ENCODE results near the gene MYO1H.

MYO1H gene

DNA sequence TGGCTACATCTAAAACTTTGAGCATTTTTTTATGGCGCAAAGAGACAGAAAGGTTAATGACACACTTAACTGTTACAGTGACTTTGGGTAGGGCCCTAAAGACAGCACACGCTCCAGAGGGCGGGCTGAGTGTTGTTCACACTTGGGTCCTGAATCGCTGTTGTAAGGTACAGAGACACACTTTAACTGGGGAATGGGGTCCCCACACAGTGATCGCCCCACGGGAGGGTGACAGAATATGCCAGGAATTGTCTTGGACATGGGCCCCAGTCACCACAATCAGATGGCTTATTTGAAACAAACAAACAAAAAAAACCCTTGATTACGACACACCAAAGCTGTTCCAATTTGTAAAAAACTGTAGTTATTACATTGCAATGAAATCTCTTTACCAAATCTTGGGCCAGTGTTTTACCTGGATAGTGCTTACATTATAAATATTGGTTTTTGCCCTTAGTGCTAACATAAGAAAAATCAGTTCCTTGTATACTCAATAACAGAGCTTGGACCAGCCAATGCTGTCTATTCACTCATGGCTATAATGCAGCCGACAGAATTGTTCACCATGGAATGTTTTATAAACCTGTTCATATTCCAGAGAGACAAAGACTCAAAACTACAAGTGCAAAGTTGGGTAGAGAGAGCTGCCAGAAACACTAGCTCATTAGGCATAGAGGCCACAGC is 101.1 kb downstream of the MYO1H start:
- no peak for DNase-seq (ENCODE audit: low read depth, low spot score)

GRCh38 chr12:109449845-109450532 is 102.3 kb downstream of the MYO1H start:
- no peak for DNase-seq (ENCODE audit: low read depth, low spot score)

DNA sequence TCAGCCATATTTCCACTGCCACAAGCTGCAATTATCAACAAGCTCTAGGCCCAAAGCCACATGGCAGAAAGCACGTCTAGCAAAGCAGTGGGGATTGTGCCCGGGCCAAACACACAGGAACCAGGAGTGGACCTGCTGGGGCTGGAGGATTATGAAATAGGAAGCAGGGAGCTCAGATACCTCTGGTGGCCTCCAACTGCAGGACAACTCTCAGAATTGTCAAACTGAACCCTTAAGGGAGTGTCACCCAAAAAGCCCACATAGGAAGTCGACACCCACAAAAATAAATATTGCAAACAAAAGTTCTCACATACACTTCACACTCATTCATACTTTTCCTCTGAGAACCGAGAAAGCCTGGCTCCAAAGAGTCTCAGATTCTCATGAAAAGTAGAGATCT is 103.3 kb downstream of the MYO1H start:
- DNase-seq (ENCODE audit: low read depth, low spot score) = no peak

- DNase-seq (ENCODE audit: low read depth, low spot score) = no peak
Measured at GRCh38 chr12:109451400-109451799, 103.7 kb downstream of the MYO1H start.

DNA sequence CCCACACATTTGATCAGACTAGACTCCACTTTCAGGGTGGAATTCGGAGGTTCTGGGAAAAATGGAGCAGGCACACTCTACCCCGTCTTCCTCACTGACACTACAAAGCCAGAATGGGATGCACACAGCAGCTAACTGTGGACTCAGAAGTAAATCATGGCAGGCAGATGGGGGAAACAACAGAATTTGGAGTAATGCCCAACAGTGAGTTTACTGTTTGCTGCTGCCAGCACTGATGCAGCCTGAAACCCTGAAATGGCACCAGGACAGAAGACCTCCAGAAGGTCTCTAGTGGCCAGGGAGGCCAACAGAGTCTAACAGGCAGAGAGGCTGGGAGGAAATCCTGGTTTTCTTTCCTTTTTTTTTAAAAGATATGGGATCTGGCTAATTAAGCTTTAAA is 104.8 kb downstream of the MYO1H start:
- DNase-seq (ENCODE audit: low read depth, low spot score) = no peak

DNA sequence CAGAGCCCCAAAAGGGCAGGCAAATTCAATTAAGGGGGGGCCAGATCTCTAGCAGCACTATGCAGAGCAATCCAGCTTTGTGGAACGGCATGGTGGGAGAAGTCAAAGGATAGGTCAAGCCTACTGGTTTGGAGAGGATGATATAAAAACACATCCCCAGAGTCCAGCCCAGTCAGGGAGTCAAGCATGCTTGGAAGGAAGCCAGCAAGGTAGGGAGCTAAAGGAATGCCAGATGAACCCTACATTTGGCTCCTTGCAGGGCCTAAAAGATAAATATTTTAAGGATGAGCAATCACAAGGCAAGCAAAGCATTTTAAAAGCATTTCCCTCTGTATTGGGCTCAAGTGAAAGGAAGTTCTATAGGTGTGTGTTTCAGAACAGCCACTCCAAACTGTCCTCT is 108.0 kb downstream of the MYO1H start:
- no peak for DNase-seq (ENCODE audit: low read depth, low spot score)

DNA sequence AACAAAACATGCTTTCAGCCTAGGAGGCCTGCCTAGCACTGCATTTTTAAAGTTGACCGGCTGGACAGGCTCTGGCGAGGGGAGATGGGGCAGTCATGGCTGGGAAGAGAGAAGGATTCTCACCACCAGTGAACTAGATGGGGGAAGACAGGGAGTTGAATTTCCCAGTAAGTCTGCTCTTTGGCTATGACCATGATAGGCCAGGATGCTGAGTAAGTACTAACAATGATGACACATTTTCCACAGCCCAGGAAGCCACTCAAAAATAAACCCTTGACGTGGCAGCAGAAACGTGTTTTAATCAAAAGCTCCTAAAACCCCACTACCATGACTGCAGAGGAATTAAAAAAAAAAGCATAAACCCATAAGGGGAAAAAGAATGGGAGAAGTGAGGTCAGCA is 110.4 kb downstream of the MYO1H start:
- no peak for DNase-seq (ENCODE audit: low read depth, low spot score)

DNA sequence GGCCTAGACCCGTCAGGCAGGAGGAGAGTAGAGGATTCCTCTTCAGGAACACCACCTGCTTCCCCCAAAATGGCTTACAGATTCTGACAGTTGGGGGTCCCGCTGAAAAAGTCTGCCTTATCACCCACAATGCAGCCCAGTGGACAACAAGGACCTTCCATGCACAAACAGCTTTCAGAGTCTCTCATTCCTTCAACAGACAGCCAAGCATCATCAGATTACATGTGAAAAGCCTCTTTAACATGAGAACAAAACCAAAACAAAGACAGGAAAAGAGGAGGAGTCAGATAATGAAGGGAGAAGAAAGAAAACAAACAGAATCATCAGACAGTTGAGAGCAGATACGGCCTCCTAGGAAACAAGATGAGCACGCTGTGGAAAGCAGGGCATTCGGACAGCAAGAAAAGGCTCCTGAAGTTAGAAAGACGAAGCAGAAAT is 111.1 kb downstream of the MYO1H start:
- DNase-seq (ENCODE audit: low read depth, low spot score) = no peak

DNA sequence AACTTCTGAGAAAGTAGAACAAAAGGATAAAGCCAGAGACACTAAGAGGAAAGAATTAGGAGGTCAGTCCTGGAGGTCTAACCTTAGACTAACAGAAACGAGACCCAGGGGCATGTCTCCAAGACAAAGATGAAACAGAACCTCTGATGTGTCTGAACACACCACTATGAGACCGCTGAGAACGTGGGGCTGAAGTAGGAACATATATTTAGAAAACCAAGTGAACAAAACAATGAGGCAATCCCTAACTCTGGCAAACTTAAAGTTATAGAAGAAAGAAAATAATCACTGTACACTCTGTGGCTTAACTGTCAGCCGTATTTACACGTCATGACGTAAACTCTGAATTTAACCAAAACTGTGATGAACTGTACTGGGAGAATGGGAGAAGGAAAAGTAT is 111.5 kb downstream of the MYO1H start:
- no peak for DNase-seq (ENCODE audit: low read depth, low spot score)

DNA sequence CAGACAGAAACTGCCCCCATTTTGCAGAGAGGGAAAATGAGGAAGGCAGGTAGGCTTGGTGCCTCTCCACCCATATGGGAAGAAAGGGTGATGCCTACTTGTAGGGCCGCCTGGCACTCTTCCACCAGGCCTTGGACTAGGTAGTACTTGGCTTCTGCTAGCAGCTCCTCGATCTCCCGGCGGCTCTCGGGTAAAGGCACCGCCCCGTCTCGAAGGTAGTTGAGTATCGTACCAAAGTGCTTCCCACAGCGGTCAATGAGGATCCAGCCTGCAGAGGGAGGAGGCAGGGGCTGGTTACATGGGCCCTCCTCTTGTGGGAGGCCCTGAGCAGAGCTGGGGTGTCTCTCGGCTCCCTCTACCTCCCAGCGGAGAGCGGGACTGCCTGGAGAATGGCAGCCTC is 112.8 kb downstream of the MYO1H start:
- DNase-seq (ENCODE audit: low read depth, low spot score) = no peak

GRCh38 chr12:109461049-109461845 is 113.5 kb downstream of the MYO1H start:
- DNase-seq (ENCODE audit: low read depth, low spot score) = no peak

DNA sequence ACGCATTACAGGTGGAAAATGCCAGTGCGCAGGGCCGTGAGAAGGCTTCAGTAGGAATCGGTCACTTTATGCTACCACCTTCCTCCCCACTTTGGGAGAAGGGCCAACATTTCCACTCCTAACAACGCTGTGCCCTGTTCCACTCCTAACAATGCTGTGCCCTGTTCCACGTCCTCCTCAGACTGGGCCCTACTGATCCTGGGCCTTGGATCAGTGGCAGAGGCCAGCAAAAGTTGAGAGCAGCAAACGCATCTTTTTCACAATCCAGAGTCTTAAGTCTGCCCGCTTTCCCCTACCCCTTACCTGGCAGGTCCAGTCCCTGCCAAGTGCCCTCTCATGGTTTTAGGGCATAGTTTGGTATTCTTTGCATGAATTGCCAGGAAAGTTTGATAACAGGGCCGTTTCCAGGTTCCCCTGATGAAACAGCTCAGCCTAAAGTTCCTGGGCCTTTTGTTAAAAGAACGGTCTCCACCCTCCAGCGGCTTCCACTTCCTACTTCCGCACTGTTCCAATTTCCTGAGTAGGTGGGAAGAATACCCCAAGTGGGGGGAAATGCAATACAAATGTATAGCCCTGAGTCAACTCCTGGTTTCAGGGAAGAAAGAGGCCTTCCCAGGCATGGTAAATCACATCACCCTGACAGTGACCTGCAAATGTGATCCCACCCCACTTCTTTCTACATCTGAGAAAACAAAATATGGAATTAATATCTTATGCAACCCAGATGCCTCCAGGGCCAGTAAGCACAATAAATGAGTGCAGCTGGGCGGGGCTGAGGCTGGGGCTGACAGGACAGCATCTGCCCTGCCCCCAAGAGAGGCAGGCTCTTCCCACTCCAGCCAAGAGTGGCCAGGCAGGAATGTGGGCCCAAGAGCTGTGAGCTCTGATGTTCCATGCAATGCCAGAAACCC is 114.4 kb downstream of the MYO1H start:
- no peak for DNase-seq (ENCODE audit: low read depth, low spot score)

DNA sequence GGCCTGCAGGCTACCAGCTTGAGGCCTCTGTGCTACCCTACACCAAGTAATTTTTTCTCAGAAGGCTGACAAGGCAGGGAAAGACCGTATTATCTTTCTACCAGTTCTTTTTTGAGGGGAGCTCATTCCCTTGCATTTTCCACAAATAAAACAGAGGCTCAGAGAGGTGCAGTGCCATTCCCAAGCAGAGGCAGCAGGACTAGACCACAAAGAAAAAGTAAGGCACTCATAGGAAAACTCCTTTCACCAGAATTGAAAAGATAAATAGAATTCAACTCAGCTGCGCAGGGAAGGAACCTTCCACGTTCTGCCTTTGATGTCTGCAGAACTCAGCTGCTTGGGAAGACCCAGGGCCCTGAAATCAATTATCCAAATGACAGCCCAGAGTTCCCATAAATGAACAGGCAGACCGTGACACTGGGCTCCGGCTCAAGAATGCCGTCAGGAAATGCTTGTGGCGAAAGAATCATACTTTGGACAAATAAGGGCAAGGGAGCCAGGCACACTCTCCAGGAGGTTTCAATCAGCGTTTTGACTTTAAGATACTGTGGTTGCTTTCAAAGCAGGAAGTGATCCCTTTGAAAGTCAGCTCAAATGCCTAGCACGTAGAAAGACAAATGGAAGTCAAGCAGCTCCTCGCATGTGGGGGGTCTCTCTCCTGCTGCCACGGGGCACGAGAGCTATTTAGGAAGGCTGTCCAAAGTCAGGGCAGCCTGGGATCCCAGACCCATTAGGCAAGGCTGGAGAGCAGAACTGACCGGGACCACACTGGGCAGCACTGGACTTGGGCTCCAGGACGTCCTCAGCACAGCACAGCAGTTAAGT is 115.4 kb downstream of the MYO1H start:
- no peak for DNase-seq (ENCODE audit: low read depth, low spot score)

- no peak for DNase-seq (ENCODE audit: low read depth, low spot score)
Measured at GRCh38 chr12:109463756-109464155, 116.1 kb downstream of the MYO1H start.

- DNase-seq (ENCODE audit: low read depth, low spot score) = no peak
Measured at GRCh38 chr12:109464642-109465351, 117.1 kb downstream of the MYO1H start.

DNA sequence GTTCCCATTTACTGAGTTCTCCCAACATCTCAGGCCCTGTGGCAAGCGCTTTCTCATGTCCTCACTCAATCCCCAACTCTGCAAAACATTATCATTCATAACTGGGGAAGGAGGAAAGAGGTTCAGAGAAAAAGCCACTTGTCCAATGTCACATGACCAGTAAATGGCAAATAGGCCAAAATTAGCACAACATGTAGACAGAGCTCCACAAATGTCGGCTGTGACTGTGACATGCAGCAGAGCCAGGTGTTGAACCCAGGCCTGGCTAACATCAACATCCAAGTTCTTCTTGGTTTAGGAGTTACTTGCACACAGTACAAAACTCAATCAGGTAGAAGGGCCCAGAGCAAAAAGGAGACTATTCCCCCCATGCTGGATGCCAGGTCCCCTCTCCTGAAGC is 118.6 kb downstream of the MYO1H start:
- no peak for DNase-seq (ENCODE audit: low read depth, low spot score)

DNA sequence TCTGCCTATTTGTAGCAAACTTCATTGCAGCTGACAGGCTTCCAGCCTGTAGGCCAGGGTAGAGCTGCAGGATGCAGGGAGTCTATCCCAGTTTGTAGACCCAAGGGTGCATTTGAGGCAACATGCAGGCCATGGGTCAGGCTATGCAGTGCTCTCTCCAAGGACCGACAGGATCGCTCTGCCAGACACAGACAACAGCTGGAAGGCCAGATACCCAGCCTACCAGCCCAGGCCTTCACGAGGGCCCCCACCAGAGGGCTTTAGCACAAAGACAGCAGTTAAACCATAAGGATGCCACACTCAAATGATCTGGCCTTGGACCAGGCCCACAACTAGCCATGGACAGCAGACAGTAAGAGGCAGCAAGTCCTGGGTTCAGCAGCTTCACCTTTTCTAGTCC is 119.1 kb downstream of the MYO1H start:
- no peak for DNase-seq (ENCODE audit: low read depth, low spot score)

- no peak for DNase-seq (ENCODE audit: low read depth, low spot score)
Measured at GRCh38 chr12:109467978-109468676, 120.4 kb downstream of the MYO1H start.

DNA sequence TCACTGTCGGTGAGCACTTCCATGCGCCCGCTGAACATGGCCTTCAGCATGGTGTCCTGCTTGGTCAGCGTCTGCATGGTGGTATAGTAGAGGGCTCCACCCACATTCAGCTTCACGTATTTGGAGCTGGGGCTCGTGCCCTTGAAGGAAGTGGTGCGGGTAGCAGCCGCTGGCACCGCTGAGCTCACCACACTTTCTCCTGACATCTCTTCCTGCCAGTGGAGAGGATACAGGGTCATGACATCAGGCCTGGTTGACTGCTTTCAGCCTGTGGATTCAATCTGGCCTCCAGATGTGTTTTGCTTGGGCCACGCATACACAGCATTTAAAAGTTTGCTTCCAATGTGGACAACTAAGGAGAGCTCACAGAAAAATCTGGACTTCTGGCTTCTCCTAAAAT is 121.8 kb downstream of the MYO1H start:
- DNase-seq (ENCODE audit: low read depth, low spot score) = no peak

Data from activated CD4-positive, CD25-positive, alpha-beta regulatory T cell treated with anti-CD3 and anti-CD28 coated beads, Interleukin-2, amount 50 U/mL, for 16 hours (primary cell).